ENCODE results near the gene ARPP21.

ARPP21 gene

DNA sequence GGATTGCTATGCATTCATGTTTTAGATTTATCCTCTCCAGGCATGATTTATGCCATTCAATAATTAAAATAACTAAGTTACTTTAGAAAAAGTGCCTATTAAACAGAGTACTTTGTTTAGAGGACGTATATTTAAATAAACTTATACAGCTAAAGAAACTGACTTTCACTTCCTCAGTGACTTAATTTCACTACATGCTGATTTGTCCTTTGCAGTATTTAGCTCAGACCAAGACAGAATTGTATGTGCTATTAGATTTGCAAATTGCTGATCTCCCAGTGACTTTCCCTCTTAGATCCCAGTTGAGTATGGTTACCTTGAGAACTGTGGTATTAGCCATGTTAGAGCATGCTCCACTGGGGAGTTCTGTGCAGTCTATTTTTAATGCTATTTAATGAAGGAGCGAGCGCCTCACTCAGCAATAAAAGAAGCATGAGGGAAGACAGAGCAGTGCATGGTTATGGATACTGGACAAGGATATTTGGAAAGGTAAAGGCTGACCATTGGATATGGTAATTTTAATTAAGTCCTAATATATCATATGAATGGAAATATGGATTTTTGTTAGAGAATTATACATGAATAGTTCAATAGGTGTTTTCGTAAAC, 2.7 kb downstream of the ARPP21 start:
- ChIA-PET POLR2A (no interaction called here), CTCF (no interaction called here)
- no peak overlapping the region for H3K4me3 ChIP-seq (ENCODE audit: low read depth, low read length)
- no peak for DNase-seq (ENCODE audit: low read depth, low spot score)
- TF ChIP-seq, protein P1, sequence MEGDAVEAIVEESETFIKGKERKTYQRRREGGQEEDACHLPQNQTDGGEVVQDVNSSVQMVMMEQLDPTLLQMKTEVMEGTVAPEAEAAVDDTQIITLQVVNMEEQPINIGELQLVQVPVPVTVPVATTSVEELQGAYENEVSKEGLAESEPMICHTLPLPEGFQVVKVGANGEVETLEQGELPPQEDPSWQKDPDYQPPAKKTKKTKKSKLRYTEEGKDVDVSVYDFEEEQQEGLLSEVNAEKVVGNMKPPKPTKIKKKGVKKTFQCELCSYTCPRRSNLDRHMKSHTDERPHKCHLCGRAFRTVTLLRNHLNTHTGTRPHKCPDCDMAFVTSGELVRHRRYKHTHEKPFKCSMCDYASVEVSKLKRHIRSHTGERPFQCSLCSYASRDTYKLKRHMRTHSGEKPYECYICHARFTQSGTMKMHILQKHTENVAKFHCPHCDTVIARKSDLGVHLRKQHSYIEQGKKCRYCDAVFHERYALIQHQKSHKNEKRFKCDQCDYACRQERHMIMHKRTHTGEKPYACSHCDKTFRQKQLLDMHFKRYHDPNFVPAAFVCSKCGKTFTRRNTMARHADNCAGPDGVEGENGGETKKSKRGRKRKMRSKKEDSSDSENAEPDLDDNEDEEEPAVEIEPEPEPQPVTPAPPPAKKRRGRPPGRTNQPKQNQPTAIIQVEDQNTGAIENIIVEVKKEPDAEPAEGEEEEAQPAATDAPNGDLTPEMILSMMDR (IDR thresholded peaks at IDR 0.05; ENCODE audit: insufficient read depth, low read length, missing control alignments) = no peak

DNA sequence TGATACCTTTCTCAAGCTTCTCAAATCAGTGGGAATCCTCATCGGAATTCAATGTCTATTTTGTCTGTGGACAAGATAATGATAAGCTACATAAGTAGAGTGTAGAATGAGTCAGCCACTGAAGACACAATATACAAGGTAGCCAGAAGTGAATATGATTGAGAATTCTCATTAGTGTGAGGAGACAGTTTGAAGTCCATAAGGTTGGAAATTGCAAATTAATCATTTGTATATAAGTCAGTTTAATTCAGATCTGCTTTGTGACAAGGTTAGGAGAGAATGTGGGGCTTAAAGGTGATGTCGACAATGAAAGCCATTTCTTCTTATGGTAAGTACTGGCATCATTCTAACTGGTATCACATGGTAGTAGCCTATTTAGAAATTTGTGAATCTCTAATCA, 4.2 kb downstream of the ARPP21 start:
- no peak for DNase-seq (ENCODE audit: low read depth, low spot score)
- ChIA-PET CTCF (no interaction called here), POLR2A (no interaction called here)
- TF ChIP-seq, protein P1 (IDR thresholded peaks at IDR 0.05; ENCODE audit: insufficient read depth, low read length, missing control alignments) = no peak
- H3K4me3 ChIP-seq (ENCODE audit: low read depth, low read length) = no peak overlapping the region

DNA sequence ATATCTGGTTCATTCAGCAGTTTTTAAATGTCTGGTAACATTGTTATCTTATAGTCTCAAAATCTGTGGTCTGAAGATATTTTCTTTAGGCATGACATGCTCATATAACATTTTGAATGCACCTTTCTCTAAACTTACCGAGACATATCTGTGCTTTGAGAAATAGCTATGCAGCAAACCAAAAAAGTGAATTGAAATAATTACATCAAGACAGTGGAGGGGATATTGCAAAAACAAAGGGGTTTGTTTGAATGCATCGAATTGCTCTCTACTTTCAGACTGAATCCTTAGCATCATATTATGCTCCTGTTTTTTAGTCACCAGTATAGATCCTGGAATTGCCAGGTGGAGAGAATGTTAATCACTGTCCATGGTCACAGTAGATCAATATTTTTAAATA, 5.1 kb downstream of the ARPP21 start:
- ChIA-PET CTCF (no interaction called here), POLR2A (no interaction called here)
- TF ChIP-seq, protein P1 (IDR thresholded peaks at IDR 0.05; ENCODE audit: insufficient read depth, low read length, missing control alignments) = no peak
- no peak for DNase-seq (ENCODE audit: low read depth, low spot score)
- H3K4me3 ChIP-seq (ENCODE audit: low read depth, low read length) = no peak overlapping the region

DNA sequence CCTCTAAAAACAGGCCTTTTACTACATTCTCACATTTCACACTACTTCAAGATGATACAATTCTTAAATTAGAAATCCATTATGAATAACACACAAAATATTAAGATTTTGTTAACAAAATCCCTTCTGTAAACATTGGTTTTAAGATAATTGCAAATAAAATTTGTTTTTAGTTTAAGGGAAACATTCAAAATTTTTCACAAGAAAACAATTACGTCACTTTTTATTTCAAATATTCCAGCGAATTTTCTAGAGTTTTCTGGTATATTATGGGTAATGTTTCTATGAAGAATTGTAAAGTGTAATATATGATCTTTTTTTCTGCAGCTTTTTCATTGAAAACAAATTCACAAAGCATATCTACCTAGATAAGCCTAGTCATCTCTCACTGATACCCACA, 5.9 kb downstream of the ARPP21 start:
- ChIA-PET POLR2A (no interaction called here), CTCF (no interaction called here)
- DNase-seq (ENCODE audit: low read depth, low spot score) = no peak
- TF ChIP-seq, protein P1 (IDR thresholded peaks at IDR 0.05; ENCODE audit: insufficient read depth, low read length, missing control alignments) = no peak
- H3K4me3 ChIP-seq (ENCODE audit: low read depth, low read length) = no peak overlapping the region

DNA sequence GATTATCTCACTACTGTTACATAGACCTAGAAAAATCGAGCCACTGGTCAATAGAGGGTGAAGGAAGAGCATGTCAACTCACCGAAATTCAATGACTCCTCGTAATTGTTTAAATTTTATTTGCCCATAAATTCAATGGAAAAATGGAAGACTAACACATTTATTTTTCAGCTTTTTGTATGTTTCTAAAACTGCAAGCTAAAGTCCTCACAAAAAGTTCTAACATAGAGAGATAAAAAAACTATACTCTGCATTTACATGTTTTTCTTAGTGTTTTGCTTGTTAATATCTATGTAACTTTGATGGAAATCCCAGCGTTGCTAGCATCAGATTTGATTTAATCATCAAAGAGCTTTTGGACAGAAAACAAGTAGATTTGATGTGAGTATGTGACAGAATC, 6.8 kb downstream of the ARPP21 start:
- DNase-seq (ENCODE audit: low read depth, low spot score) = no peak
- CTCF ChIA-PET = no interaction called here
- TF ChIP-seq, protein P1 (IDR thresholded peaks at IDR 0.05; ENCODE audit: insufficient read depth, low read length, missing control alignments) = no peak
- POLR2A ChIA-PET = no interaction called here
- H3K4me3 ChIP-seq (ENCODE audit: low read depth, low read length) = no peak overlapping the region

DNA sequence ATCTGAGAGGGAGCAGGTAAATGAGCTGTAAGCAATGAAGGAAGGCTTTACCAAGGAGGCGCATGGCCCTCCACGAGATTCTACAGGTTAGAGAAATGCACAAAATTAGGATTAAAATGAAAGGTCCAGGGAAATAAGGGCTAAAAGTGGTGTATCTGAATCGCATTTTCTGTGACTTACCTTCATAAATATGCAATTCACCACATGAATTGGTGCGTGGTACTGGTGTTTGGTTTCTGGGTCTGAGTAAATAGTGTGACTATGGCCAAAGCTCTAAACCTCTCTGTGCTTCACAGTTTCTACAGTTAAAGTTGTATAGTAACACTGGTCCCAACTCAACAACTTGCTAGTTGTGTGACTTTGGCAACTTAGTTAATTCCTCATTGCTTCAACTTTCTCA, 8.1 kb downstream of the ARPP21 start:
- ChIA-PET POLR2A (no interaction called here), CTCF (no interaction called here)
- DNase-seq (ENCODE audit: low read depth, low spot score) = no peak
- H3K4me3 ChIP-seq (ENCODE audit: low read depth, low read length) = no peak overlapping the region
- TF ChIP-seq, protein P1 (IDR thresholded peaks at IDR 0.05; ENCODE audit: insufficient read depth, low read length, missing control alignments) = no peak
